Measurements from ENCODE around the gene PKN2. TPM values are rescaled to one million over a fixed set of nuclear protein-coding genes. Genes with fewer than 3 reads are reported as not detected.

The PKN2 gene
- total and polyA plus RNA-seq, 2 experiments from 2014 or later = 14.6 to 29.4 TPM

- H3K4me3 Mint-ChIP-seq = no peak overlapping the region
- no peak overlapping the region for H3K4me2 ChIP-seq
- no peak overlapping the region for H2AFZ ChIP-seq
- no peaks in the 10 kb centered on the region; the same call in 1 of the 2 replicates for H3K79me2 ChIP-seq (replicated peaks; ENCODE audit: insufficient read depth)
- no peak overlapping the region for H3K27ac Mint-ChIP-seq
- H3K27me3 Mint-ChIP-seq (ENCODE audit: insufficient read depth, low read depth, poor library complexity) = no peaks in the 10 kb centered on the region
- H3K27me3 ChIP-seq (ENCODE audit: insufficient read depth) = no peaks in the 10 kb centered on the region
- no peaks in the 10 kb centered on the region for H3K9me2 ChIP-seq (ENCODE audit: insufficient read depth)
- H4K20me1 ChIP-seq (replicated peaks; ENCODE audit: insufficient read depth) = no peaks in the 10 kb centered on the region
- DNase-seq (ENCODE audit: low spot score) = no peak
- no peak for ATAC-seq
- H3K9me3 Mint-ChIP-seq = no peaks in the 10 kb centered on the region
- TF ChIP-seq JUNB (IDR thresholded peaks at IDR 0.05; ENCODE audit: unreplicated experiment) (no peak), NANOG (IDR thresholded peaks at IDR 0.05; ENCODE audit: borderline replicate concordance) (no peak), CREB1 (CRISPR knock-in tag; IDR thresholded peaks at IDR 0.05; ENCODE audit: low read depth) (no peak), ZNF331 (CRISPR knock-in tag; IDR thresholded peaks at IDR 0.05; ENCODE audit: low read depth) (no peak), STAT1 (IDR thresholded peaks at IDR 0.05; ENCODE audit: unreplicated experiment) (no peak), ETS1 (IDR thresholded peaks at IDR 0.05) (no peak), POLR2AphosphoS5 (IDR thresholded peaks at IDR 0.05; ENCODE audit: low read depth) (no peak), EZH2phosphoT487 (IDR thresholded peaks at IDR 0.05; ENCODE audit: unreplicated experiment) (no peak), EZH2 (IDR thresholded peaks at IDR 0.05; ENCODE audit: low read depth, unreplicated experiment) (no peak), ZNF114 (CRISPR knock-in tag; IDR thresholded peaks at IDR 0.05) (no peak), ZNF462 (CRISPR knock-in tag; IDR thresholded peaks at IDR 0.05) (no peak)
- TF ChIP-seq, protein P1, sequence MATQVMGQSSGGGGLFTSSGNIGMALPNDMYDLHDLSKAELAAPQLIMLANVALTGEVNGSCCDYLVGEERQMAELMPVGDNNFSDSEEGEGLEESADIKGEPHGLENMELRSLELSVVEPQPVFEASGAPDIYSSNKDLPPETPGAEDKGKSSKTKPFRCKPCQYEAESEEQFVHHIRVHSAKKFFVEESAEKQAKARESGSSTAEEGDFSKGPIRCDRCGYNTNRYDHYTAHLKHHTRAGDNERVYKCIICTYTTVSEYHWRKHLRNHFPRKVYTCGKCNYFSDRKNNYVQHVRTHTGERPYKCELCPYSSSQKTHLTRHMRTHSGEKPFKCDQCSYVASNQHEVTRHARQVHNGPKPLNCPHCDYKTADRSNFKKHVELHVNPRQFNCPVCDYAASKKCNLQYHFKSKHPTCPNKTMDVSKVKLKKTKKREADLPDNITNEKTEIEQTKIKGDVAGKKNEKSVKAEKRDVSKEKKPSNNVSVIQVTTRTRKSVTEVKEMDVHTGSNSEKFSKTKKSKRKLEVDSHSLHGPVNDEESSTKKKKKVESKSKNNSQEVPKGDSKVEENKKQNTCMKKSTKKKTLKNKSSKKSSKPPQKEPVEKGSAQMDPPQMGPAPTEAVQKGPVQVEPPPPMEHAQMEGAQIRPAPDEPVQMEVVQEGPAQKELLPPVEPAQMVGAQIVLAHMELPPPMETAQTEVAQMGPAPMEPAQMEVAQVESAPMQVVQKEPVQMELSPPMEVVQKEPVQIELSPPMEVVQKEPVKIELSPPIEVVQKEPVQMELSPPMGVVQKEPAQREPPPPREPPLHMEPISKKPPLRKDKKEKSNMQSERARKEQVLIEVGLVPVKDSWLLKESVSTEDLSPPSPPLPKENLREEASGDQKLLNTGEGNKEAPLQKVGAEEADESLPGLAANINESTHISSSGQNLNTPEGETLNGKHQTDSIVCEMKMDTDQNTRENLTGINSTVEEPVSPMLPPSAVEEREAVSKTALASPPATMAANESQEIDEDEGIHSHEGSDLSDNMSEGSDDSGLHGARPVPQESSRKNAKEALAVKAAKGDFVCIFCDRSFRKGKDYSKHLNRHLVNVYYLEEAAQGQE (IDR thresholded peaks at IDR 0.05; ENCODE audit: unreplicated experiment) = no peak
- TF ChIP-seq, protein P2, sequence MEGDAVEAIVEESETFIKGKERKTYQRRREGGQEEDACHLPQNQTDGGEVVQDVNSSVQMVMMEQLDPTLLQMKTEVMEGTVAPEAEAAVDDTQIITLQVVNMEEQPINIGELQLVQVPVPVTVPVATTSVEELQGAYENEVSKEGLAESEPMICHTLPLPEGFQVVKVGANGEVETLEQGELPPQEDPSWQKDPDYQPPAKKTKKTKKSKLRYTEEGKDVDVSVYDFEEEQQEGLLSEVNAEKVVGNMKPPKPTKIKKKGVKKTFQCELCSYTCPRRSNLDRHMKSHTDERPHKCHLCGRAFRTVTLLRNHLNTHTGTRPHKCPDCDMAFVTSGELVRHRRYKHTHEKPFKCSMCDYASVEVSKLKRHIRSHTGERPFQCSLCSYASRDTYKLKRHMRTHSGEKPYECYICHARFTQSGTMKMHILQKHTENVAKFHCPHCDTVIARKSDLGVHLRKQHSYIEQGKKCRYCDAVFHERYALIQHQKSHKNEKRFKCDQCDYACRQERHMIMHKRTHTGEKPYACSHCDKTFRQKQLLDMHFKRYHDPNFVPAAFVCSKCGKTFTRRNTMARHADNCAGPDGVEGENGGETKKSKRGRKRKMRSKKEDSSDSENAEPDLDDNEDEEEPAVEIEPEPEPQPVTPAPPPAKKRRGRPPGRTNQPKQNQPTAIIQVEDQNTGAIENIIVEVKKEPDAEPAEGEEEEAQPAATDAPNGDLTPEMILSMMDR (conservative IDR thresholded peaks at IDR 0.05; ENCODE audit: low read depth in 2 of 2) = no peak
- no peak overlapping the region for H3K4me3 ChIP-seq
- no peaks in the 10 kb centered on the region for H3K36me3 Mint-ChIP-seq (ENCODE audit: low read depth)
- H3K4me1 ChIP-seq (ENCODE audit: insufficient read depth) = no peaks in the 10 kb centered on the region
- H3K4me1 Mint-ChIP-seq = peaks cover 4% of the 10 kb centered on the region; the same call in 1 of the 3 replicates
- H3F3A ChIP-seq (replicated peaks; ENCODE audit: low read depth) = no peaks in the 10 kb centered on the region
- H3K36me3 ChIP-seq (ENCODE audit: insufficient read depth) = no peaks in the 10 kb centered on the region; the same call in 1 of the 2 replicates
- no peak overlapping the region for H3K27ac ChIP-seq (ENCODE audit: low read depth)
Observed at GRCh38 chr1:88873737-88874349, 189.8 kb downstream of the PKN2 start.

Data from GM23338 (cell line).